GM12892 (cell line): ENCODE data around the gene ABLIM2.

ENCODE experiments used
- POLR2A ChIP-seq: IDR thresholded peaks from 2 replicates; pipeline ENCODE4 v1.6.1; 2011; ENCODE audit warnings: low read depth, low read length, control low read depth
- POLR2AphosphoS5 ChIP-seq: IDR thresholded peaks from 2 replicates; pipeline ENCODE4 v1.6.1; 2011; ENCODE audit warnings: low read depth, low read length, control low read depth
- TAF1 ChIP-seq: IDR thresholded peaks from 2 replicates; pipeline ENCODE4 v1.6.1; 2011; ENCODE audit warnings: low read depth, mild to moderate bottlenecking, control low read depth, low read length, borderline replicate concordance

DNA sequence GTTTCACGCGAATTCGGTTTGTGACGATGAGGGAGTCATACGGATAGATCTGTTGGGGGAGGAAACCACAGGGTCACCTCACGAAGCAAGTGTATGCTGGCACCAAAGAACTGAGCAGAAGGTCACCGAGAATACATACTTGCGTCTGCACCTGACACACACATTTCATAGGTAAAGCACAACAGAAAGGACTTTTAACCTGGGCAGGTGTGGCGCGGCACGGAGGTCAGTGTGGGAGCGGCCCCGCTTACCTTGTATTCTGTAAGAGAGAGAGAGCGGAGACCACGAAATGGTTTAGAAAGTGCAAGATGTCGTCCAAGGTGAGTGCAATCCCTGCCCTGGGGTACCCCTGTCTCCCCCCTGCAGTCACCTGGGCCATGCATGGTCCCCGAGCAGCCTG lies 175.3 kb downstream of the ABLIM2 start:
- no peak for TF ChIP-seq POLR2AphosphoS5
- no peak for TF ChIP-seq POLR2A
- no peak for TF ChIP-seq TAF1
